ENCODE results near the gene TRAF5.
"Not testable (repeated sequence)": the region's sequence is repeated elsewhere in the genome, so short reads cannot be mapped to it uniquely, and the experiment has no call there.

The TRAF5 gene

GRCh38 chr1:211382182-211382713, 55.6 kb downstream of the TRAF5 start:
- DNase-seq = no peak

DNA sequence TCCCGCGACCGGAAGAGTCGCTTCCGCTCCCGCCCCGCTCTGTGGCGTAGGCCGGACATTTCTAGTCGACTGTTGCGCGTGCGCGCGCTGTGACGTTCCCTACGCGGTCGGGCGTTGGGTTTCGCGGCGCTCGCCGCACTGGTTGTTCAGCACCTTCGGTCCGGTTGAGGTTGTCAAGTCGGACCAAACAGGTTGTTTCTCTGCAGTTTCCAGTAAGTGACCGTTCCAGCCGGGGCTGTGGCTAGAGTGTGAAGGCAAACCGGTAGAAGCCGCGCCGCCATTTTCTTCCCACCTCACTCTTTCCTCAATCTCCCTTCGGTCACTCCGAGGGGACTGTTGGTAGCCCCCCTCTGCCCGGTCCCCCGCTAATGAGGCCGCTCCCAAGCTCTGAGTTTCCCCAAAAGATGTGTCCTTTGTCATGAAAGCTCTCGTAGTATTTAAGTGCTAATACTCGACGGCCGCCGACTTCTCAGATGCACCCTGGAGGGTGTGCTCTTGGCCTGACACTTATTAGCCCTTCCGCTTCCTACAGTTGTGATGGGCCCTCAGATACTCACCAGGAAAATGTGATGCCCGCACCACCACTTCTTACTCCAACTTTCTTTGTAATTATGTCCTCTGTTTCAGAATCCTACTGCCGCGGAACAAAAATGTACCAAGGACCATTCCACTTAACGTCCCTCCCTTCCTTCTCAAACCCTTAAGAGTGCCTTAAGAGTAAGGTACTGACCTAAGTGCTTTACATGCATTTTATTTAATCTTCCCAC, 56.3 kb downstream of the TRAF5 start:
- DNase-seq = peak; percentile 75 to 76

DNA sequence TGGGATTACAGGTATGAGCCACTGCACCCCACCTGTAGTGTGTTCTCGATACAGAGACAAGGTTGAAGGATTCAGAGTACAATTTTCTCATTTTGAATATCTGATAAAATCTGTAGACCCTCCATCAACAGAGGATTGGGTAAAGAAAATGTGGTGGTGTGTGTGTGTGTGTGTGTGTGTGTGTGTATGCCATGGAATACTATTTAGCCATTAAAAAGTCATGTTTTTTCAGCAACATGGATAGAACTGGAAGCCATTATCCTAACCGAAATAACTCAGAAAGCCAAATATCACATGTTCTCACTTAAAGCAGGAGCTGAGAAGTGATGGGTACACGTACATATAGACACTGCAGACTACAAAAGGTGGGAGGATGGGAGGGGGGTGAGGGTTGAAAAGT, 57.9 kb downstream of the TRAF5 start:
- no peak for DNase-seq

GRCh38 chr1:211386921-211387320, 60.3 kb downstream of the TRAF5 start:
- DNase-seq = no peak

DNA sequence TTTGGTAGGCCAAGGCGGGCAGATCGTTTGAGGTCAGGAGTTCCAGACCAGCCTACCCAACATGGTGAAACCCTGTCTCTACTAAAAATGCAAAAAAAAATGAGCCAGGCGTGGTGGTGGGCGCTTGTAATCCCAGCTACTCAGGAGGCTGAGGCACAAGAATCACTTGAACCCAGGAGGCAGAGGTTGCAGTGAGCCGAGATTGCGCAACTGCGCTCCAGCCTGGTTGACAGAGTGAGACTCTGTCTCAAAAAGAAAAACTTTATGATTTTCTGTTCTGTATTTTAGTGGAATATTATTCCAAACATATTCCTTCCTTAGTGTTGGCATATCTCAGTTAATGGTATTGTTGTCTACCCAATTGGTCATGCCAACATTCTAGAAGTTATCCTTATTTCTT, 64.2 kb downstream of the TRAF5 start:
- not testable (repeated sequence) for DNase-seq

GRCh38 chr1:211393203-211393602, 66.6 kb downstream of the TRAF5 start:
- DNase-seq = no peak

GRCh38 chr1:211398266-211398930, 71.8 kb downstream of the TRAF5 start:
- DNase-seq = not testable (repeated sequence)

- DNase-seq = not testable (repeated sequence)
Observed at GRCh38 chr1:211399851-211400393, 73.3 kb downstream of the TRAF5 start.

DNA sequence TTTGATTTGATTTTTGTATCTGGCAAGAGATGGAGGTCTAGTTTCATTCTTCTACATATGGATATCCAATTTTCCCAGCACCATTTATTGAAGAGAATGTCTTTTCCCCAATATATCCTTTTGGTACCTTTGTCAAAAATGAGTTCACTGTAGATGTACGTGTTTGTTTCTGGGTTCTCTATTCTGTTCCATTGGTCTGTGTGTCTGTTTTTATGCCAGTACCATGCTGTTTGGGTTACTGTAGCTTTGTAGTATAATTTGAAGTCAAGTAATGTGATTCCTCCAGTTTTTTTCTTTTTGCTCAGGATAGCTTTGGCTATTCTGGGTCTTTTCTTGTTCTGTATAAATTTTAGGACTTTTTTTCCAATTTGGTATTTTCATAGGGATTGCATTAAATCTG, 75.1 kb downstream of the TRAF5 start:
- not testable (repeated sequence) for DNase-seq

- not testable (repeated sequence) for DNase-seq
Observed at GRCh38 chr1:211406086-211406485, 79.5 kb downstream of the TRAF5 start.

- not testable (repeated sequence) for DNase-seq
Observed at GRCh38 chr1:211407749-211408148, 81.1 kb downstream of the TRAF5 start.

GRCh38 chr1:211411639-211412038, 85.0 kb downstream of the TRAF5 start:
- no peak for DNase-seq

DNA sequence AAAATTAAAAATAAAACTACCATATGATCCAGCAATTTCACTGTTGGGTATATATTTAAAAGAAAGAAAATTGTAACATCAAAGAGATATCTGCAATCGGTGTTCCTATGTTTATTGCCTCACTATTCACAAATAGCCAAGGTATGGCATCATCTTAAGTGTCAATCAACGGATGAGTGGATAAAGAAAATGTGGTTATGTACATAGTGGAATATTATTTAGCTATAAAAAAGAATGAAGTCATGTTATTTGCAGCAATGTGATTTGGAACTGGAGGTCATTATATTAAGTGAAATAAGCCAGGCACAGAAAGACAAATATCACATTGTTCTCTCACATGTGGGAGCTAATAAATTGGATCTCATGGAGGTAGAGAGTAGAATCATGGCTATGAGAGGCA, 89.1 kb downstream of the TRAF5 start:
- no peak for DNase-seq

DNA sequence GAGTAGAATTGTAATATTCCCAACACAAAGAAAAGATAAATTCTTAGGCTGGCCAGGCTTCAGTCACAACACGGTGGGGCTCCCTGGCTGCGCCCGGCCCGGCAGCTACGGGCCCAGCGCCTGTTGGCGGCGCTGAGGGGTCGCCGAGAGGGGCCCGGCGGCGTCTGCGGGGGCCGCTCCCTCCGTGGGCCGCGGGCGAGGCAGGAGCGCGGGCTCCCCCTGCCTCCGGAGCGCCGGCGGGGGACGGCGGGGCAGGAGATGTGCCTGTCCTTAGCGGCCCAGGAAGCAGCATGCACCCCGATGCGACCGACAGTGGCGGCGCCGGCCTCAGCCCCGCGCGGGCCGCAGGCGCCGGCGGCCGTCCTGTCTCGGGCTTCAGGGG, 89.6 kb downstream of the TRAF5 start:
- DNase-seq = peak; percentile 32 to 35

- DNase-seq = peak; percentile 40 to 45
Observed at GRCh38 chr1:211416628-211417323, 90.1 kb downstream of the TRAF5 start.

- no peak for DNase-seq
Observed at GRCh38 chr1:211420389-211420788, 93.8 kb downstream of the TRAF5 start.

- DNase-seq = no peak
Observed at GRCh38 chr1:211420845-211421454, 94.3 kb downstream of the TRAF5 start.

DNA sequence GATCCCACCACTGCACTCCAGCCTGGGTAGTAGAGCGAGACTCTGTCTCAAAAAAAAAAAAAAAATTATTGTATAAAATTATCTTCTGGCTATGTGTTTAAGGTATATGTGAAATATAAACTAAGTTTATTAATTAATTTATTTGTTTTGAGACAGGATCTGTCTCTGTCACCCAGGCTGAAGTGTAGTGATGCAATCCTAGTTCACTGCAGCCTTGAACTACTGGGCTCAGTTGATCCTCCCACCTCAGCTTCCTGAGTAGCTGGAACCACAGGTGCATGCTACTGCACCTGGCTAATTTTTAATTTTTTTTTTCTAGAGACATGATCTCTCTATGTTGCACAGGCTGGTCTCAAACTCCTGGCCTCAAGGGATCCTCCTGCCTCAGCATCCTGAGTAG, 97.4 kb downstream of the TRAF5 start:
- no peak for DNase-seq
